Fibroblast of skin of left biceps (primary cell): ENCODE results near the gene SWAP70.

Source experiments
- DNase-seq, 2 experiments: peaks; one replicate each; pipeline ENCODE4 v3.0.0-alpha.2; 2013; ENCODE audit warnings: low read depth in 2 of 2

The SWAP70 gene

DNA sequence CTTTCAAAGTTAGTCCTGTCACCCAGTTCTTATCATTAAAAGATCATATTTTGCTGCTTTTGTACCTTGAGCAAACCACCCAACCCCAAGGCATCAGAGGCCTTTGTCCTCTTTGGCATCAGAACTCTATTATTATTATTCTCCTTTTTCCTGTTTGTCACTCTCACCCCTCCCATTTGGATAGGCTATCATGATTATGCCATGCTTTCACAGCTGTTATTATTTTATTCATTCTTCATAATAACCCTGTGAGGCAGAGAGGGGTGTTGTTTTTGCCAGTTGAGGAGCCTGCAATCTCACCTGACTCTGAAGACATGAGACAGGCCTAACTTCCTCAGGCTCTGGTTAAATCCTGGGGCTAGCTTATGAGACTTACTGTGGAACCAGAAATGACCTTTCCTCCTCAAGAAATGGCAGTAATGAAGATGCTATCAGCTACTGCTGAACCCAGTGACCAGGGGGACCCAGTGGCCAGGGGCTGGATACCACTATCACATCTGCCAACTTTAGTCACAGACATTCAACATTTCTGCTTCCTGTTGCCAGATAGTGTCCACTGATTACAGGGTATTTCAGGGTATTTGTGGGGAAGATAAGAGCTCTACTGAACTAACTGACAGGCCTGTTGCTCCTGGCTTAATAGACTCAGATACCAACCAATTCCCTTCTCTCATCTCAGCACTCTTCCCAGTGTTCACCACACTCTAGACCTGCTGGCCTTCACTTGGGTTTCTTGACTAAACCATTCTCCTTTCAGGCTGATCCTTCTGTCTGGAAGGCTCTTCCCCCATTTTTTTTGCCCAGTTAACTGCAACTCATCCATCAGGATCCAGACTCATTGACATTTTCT, 11.8 kb upstream of the SWAP70 start:
- DNase-seq = no peak

DNA sequence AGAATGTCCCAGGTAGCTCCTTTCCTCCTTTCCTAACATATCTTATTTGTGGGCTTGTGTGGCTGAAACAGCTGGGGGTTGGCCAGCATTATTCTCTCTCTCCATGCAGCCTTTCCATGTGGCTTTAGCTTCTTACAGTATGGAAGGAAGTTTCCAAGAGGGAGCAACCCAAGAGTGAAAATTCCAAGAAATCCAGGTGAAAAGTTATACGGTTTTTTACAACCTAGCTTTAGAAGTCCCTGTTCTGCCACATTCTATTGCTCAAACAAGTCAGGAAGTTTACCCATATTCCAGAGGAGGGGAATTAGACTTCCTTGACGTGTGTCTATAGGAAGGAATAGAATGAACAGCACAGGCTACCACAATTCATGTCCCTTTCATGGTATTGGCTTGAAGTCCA, 10.0 kb upstream of the SWAP70 start:
- DNase-seq = no peak

DNA sequence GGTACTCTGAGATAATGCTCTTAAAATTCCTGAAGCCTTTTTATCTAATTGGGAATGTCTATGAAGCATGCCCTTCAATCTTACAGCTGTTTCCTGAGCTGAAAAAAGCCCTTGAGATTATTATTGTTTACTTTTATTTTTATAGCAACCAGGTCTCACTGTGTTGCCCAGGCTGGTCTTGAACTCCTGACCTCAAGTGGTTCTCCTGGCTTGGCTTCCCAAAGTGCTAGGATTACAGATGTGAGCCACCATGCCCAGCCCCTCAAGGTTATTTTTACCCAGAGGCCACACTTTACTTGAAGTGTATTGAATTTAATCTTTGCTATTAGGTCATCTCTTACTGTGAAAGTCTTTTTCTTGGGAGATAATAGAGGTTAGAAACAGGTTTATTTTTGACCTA, 7.0 kb upstream of the SWAP70 start:
- no peak for DNase-seq

DNA sequence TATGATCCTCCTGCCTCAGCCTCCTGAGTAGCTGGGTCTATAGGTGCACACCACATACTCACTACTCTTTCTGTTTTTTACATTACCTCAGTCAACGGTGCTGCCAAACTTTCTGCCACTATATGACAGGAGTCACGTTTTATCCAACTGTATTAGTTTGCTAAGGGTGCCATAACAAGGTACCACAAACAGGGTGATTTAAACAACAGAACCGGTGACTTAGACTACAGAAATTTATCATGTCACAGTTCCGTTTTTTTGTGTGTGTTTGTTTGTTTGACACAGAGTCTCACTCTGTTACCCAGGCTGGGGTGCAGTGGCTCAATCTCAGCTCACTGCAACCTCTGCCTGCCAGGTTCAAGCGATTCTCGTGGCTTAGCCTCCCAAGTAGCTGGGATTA, 6.3 kb upstream of the SWAP70 start:
- DNase-seq = no peak

DNA sequence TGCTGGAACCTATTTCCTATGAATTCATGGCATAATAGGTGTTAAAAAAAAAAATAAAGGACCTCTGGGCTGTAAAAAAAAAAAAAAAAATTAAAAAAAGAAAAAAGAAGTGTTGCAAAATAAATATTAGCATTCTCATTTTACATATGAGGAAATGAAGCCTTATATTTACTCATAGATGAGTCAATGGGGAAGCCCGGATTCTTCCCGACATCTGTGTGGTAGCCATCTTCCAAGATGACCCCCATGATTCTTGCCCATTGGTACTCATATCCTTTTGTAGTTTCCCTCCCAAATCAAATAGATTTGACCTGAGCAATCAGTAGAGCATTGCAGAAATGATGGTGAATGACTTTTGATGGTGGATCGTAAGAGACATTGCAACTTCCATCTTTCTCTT, 3.0 kb upstream of the SWAP70 start:
- DNase-seq = no peak

DNA sequence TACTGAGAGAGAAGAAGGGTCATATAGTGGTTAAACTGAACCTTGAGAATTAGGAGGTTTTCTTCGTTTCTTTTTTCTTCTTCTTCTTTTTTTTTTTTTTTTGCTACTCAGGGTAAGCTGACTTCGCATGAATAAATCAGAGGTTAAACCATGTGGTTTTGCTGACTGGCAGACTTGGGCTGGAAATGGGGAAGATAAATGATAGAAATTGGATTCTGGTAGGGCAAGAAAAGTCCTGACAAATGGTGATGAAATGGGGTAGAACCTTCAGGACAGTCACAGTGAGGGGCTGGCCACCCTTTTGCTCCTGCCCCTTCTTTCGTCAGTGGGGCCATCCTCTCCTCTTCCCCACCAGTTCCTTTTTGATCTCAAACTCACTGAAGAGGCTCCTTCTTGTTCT, 1.6 kb upstream of the SWAP70 start:
- no peak for DNase-seq

DNA sequence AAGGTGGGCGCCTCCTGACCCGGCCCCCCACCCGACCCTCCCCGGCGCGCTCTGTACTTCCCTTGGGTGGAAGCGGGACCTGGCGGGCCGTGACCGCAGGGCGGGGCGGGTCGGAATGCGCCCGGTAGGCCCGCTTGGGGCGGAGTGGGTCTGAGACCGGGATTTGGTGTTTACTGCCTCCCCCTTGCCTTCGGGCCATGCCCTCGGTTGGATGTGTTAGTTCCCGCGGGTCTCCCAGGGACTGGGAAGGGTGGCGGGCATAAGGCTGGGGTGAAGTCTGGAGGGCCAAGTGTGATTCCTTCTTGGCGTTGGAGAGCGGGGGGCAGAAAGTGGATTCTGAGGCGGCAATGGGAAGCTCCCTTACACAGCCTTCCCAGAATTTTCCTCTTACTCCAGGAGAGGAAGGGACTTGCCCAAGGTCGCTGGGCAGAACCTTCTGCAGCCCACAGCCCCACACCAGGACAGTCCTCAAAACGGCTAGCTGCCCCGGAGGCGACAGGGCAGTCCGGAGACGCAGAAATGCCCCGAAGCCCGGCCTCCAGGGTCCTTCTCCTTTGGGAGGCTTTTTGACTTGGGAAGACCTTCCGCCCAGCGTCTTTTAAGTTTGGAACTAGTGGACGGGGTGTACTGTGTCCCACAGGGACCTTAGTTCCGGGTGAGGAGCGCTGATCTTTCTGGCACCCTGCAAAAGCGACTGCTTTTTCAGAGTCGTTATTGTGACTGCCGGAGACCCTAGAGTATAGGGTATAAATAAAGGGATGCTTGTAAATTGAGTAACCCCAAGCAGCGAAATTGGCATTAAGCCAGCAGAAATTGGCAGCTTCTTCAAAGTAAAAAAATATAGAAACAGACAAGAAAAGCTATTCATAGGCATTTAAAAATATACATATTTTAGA, 647 bp downstream of the SWAP70 start:
- peak in 1 of 2 experiments; percentile 13 for DNase-seq

DNA sequence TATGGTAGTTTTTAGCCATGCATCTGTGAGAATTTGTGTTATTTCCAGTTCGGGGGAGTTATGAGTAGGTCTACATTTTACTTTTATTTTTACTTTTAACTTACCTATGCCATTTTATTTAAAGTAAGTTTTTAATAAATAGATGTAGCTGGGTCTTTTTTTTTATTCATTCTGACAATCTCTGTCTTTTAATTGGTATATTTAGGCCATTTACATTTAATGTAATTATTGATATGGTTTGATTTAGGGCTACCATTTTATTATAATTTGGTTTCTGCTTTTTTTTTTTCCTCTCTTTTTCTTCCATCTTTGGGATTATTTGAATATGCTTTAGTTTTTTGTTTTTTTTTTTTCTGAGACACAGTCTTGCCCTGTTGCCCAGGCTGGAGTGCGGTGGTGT, 1.9 kb downstream of the SWAP70 start:
- no peak for DNase-seq

DNA sequence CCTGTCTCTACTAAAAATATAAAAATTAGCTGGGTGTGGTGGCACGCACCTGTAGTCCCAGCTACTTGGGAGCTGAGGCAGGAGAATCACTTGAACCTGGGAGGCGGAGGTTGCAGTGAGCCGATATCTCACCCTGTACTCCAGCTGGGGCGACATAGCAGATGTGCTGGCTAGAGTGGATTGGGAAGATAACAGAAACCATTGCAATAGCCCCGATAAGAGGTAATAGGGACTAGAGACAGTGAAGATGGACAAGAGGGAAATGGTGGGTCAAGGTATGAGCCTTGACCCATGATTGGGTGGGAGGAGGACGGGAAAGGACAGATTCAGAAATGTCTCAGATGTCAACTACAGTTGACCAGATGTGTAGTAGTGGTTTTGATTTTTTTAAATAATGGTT, 6.1 kb downstream of the SWAP70 start:
- DNase-seq = no peak

DNA sequence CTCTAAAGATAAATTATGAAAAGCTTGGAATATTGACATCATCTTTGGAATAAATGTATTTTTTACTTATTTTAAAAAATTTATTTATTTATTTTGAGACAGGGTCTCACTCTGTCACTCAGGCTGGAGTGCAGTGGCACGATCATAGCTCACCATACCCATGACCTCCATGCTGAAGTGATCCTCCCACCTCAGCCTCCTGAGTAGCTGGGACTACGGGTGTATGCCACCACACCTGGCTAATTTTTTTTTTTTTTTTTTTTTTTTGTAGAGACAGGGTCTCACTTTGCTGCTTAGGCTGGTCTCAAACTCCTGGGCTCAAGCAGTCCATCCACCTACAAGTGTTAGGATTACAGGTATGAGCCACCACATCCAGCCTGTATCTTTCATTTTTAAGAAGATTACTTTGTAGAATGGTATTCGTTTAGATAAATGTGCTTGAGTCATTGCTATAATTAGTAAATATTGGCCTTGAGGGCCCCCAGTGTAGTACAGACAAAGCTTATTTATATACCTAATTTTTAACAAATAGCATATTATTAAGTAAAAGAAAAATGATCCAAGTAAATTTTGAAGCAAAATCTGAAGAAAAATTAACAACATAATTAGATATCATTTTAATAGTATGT, 8.5 kb downstream of the SWAP70 start:
- no peak for DNase-seq

DNA sequence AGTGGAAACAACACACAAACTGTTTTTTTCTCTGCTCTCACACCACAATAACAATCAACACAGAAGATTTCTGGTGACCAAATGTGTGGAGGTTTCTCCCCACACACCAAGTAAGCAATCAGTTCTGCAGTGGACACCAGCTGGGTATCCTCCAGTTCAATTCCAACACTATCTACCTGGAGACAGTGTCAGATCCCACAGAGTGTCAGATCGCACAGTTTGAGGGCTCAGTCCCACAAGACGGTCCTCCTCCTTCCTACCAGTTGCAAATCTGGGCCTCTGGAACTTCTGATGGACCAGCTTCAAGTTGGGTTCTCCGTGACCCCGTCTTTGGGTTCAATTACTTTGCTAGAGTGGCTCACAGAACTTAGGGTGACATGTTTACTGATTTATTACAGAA, 9.0 kb downstream of the SWAP70 start:
- DNase-seq = no peak

DNA sequence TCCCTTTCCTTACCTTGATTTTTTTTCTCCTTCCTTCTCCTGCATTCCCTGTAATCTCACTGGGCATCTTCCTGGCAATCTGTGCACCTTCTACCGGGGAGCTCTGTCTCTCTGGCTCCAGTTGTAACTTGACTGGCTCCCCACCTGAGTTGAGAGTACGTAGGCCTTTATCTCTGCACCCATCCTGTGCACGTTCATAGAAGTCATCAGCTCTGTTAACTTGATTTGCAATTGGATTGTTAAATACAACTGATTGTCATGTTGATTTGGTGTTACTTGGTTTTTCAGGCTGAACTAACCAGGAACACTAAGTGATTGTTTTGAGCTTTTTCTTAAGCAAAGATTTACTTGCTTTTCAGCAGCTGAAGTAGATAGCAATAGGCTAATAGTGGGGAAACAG, 11.8 kb downstream of the SWAP70 start:
- DNase-seq = no peak

DNA sequence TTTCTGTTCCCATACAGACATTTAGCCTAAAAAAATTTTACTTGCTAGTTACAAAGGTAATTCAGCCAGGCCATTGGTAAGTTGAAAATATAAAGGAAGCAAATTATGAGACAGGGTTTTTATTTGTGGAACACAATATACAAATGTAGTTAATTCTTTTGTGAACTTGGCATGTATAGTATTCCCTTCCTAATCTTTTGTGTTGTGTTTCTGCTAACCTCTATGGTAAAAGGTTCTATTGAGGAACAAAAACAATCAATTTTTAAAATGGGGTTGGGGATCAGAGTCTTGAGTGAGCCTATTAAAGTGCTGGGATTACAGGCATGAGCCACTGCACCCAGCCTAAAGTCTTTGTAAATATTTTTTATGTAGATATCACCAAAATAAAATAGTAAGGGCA, 14.1 kb downstream of the SWAP70 start:
- DNase-seq = no peak

DNA sequence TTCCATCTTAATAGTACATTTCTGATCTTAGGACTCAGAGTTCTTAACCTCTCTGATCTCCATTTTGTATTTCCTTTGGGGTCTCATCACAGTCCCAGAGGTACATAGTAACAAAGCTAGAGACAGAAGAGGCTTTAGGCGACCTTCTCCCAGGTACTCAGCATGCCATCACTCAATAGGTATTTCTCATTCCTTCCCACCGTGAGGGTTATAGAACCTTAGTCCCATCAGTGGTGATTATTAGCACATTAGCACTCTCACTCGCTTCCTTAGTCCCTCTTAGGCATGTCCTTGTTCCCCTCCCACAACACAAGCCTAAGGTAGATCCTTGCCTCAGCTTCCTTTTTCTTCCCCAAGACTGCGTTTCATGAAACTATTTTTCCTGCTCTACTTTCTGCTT, 14.7 kb downstream of the SWAP70 start:
- no peak for DNase-seq

DNA sequence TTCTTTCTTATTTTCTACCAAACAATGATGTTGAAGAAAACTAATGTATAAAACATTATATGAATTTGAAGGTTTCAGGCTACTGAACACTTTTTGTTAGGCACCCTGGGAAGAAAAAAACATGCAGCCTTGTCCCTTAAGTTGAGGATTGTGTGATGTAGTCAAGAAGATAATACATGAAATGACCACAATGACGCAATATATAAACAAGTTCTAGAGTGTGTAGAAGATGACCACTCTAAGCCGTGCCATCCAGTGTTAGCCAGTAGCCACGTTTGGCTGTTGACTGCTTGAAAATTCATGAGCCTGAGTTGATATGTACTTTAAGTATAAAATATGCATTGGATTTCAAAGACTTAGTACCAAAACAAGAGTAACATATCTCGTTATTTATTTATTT, 16.2 kb downstream of the SWAP70 start:
- no peak for DNase-seq

DNA sequence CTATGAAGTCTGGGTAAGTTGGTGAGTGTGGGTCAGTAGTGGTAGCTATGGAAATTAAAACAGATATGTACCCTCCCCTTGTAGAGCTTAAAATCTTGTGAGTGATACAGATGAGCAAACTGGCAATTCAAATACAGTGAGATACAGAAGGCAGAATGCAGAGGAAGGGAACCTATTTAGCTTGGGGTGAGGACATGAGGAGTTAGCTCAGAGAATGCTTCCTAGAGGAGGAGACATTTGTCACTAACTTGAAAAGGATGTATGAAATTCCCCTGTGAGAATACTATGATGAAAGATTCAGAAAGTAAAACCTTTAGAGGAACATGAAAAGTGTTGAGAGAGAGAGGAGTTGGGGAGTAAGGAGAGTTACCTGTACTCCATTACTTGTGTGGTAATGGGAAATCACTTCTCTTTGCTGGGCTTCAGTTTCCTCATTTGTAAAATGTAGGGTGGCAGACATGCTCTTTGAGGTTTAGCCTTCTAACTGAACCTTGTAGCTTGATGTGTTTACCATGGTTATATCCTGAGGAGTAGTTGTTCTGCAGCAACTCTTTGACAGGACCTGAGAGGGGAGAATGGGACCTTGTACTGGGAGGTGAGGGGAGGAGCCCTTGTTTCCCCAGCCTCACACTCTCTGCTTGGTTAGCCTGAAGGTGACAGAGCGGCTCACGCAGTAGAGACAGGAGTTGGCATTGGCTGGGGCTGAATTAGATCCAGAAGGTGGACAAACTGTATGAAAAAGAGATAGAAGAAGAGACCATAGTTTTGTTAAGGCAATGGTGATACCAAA, 17.9 kb downstream of the SWAP70 start:
- DNase-seq = no peak

DNA sequence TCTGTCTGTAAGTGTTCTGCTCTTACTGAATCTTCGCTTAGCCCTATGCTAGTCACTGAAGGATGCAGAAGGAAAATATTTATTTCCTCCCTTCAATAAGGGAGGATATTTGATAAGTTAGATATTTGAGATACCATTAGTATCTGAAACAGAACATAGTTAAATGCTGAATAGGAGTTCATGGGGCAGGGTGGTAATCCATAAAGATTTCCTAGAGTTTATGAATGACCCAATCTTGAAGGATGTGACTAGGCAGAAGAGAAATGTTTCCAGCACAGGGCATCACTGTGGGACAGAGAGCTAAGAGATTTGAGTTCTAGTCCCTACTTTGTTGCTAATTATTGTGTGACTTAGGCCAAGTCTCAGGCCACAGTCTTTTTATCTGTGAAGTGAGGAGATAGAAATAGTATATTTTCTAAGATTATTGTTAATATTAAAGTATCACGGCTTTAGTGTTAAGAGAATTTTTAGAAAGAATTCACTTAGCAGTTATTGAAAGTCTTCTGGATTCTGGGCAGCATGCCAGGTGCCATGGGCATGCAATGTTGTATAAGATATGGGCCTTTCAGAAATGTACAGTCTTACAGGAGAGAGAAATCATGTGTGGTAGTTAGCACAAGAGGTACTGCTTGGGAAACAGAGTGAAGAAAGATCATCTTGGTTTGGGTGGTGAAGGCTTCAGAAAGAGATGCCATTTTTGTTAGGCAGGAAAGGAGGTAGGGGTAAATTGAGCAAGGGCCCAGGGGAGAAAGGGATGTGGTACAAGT, 24.0 kb downstream of the SWAP70 start:
- no peak for DNase-seq

DNA sequence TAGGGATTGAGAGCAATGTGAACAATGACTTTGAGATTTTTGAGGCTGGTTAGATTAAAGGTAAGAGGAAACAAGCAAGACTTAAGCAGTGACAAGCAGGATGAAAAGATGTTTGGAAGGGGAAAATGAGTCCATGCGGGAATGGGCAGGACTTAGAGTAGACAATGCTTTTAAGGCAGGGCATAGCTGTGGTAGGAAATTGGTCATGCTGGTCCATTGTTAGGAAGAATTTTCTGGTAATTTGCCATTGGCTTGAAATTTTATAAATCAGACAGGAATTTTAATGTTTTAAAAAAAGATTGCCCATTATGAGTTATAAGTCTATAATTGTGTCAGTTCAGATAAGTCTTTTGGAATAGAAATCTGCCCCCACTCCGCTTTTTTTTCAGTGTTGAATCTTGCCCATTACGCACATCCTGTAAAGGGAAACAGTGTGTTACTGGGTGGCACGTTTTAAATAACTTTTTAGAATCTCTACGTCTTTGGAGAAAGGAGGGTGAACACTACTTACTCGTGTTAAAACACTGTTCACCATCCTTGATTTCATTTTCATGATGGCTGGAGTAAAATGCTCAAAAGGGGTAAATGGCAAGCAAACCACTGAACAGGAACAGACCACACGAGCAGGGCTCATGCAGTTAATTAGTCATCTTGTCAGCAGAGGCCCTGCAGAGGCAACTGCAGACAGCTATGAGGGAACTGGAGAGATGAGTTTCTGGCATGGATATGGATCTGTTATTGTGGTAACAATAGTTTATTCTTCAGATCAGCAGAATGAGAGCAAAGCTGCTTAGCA, 25.0 kb downstream of the SWAP70 start:
- DNase-seq = peak; percentile 66 to 71

DNA sequence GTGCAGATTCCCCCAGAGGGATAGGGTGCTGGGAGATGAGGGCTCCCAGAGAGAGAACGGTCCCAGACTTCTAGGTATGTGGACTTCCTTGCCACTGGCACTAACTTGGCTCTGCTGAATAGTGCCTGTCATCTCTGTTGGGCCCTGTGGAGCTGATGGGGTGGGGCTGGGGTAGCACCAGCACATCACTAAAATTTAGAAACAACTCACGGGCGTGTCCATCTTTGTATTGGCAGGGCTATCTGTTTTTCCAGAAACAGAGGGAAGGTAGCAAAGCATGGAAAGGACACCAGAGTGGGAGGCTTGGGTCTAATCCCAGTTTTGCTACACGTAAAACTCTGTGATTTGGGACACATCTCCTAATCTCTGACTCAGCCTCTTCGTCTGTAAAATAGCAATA, 25.8 kb downstream of the SWAP70 start:
- DNase-seq = no peak

DNA sequence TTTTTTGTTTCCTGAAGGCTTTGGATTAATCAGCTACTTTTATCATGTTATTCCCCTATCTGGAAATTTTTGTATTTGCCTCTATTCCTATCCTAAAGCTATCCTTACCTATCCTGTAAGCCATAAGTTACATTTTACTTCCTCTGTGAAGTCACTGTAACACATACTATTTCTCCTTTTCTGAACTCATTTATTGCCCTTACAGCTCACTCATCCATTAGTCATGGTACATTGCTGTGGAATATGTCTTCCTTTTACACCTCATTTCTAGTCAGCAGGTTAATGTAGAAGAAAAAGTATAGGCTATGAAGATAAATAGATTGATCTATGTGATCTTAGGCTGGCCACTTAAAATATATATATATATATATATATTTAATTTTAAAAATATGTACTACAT, 28.0 kb downstream of the SWAP70 start:
- DNase-seq = no peak
